ENCODE measurements around the gene MAFG. TPM values are rescaled to one million over a fixed set of nuclear protein-coding genes. Genes with fewer than 3 reads are reported as not detected.

MAFG gene
- total and polyA plus RNA-seq, 2 of the 13 experiments (the other 11 are each of a cell fraction or from before 2014, with no cell fraction given), result 14.5 to 20.0 TPM

GRCh38 chr17:81976332-81977210 is 49.0 kb upstream of the MAFG start (continued):
- TF ChIP-seq CHD2 (IDR thresholded peaks at IDR 0.05; ENCODE audit: low read depth, low read length) (no peak), THAP7 (CRISPR knock-in tag; IDR thresholded peaks at IDR 0.05) (peak; percentile 86), ZNF333 (CRISPR knock-in tag; IDR thresholded peaks at IDR 0.05; ENCODE audit: borderline replicate concordance) (no peak), CEBPZ (IDR thresholded peaks at IDR 0.05; ENCODE audit: low read length) (no peak), ZSCAN9 (CRISPR knock-in tag; IDR thresholded peaks at IDR 0.05; ENCODE audit: borderline replicate concordance) (no peak), ZNF253 (CRISPR knock-in tag; IDR thresholded peaks at IDR 0.05; ENCODE audit: borderline replicate concordance) (no peak), ZNF326 (CRISPR knock-in tag; IDR thresholded peaks at IDR 0.05; ENCODE audit: borderline replicate concordance) (no peak), SYNCRIP (IDR thresholded peaks at IDR 0.05; ENCODE audit: insufficient read depth, low read depth, low read length) (no peak), HNF1B (CRISPR knock-in tag; IDR thresholded peaks at IDR 0.05) (peak; percentile 62; the same call in 1 of the 2 replicates), KDM5A (IDR thresholded peaks at IDR 0.05; ENCODE audit: borderline replicate concordance, low read length) (no peak), ZNF317 (CRISPR knock-in tag; IDR thresholded peaks at IDR 0.05) (no peak), ZNF275 (CRISPR knock-in tag; IDR thresholded peaks at IDR 0.05; ENCODE audit: borderline replicate concordance) (no peak), ZNF432 (CRISPR knock-in tag; IDR thresholded peaks at IDR 0.05; ENCODE audit: borderline replicate concordance) (no peak), ZSCAN25 (CRISPR knock-in tag; IDR thresholded peaks at IDR 0.05) (peak; percentile 42; the same call in 1 of the 2 replicates), ZNF292 (CRISPR knock-in tag; IDR thresholded peaks at IDR 0.05; ENCODE audit: borderline replicate concordance, low read depth) (no peak), TFDP1 (CRISPR knock-in tag; IDR thresholded peaks at IDR 0.05; ENCODE audit: borderline replicate concordance) (peak; percentile 91)

All from HepG2 (cell line).